Adrenal gland (tissue), 5 donors: ENCODE measurements around the gene MAN2C1.

Source experiments
- CTCF ChIP-seq, 6 experiments: fragments of 450-650 bp in 4 of 6; fragments of 200-600 bp in 2 of 6; sonication (generic) in 1 of 6; IDR thresholded peaks; 1 replicate in 5 of 6; 2 replicates in 1 of 6; pipeline versions ENCODE4 v1.5.1 to v1.8.0; 2016 to 2021; ENCODE audit warnings: antibody characterized with exemption in 6 of 6, mild to moderate bottlenecking in 2 of 6, moderate library complexity in 1 of 6
- POLR2A ChIP-seq, 2 donors: fragments of 450-650 bp; IDR thresholded peaks; one replicate each; pipeline ENCODE4 v1.6.1; 2017; ENCODE audit warnings: antibody characterized with exemption in 2 of 2, mild to moderate bottlenecking in 2 of 2, moderate library complexity in 1 of 2
- donor health status: DM: no; HTN: no; CAD: no.

- TF ChIP-seq CTCF (IDR thresholded peaks at IDR 0.05), result no peak
- no peak for TF ChIP-seq POLR2A (IDR thresholded peaks at IDR 0.05)
Observed at GRCh38 chr15:75407083-75407482, 38.7 kb upstream of the MAN2C1 start.
